GM18861 (cell line): ENCODE data around the gene HEBP2.
A peak's percentile ranks its signal among the peaks of the same experiment; 100 is the strongest.

Experiments used
- ATAC-seq: cut with Tn5 transposase; IDR thresholded peaks from one replicate; pipeline ENCODE4 v1.9.1; 2021; ENCODE audit not compliant: unreplicated experiment

The HEBP2 gene

GRCh38 chr6:138397128-138398122, 6.6 kb upstream of the HEBP2 start:
- ATAC-seq: no peak

- no peak for ATAC-seq
Measured at GRCh38 chr6:138400326-138400725, 3.7 kb upstream of the HEBP2 start.

GRCh38 chr6:138401960-138402837, 1.8 kb upstream of the HEBP2 start:
- no peak for ATAC-seq

- no peak for ATAC-seq
Measured at GRCh38 chr6:138402838-138403187, 1.2 kb upstream of the HEBP2 start.

GRCh38 chr6:138403324-138403800, 661 bp upstream of the HEBP2 start:
- ATAC-seq: peak; percentile 3

- no peak for ATAC-seq
Measured at GRCh38 chr6:138404666-138405337, 779 bp downstream of the HEBP2 start.

GRCh38 chr6:138405816-138406413, 1.9 kb downstream of the HEBP2 start:
- ATAC-seq: no peak

- no peak for ATAC-seq
Measured at GRCh38 chr6:138406443-138406842, 2.4 kb downstream of the HEBP2 start.

- ATAC-seq: no peak
Measured at GRCh38 chr6:138410048-138410735, 6.2 kb downstream of the HEBP2 start.

GRCh38 chr6:138410972-138411880, 7.2 kb downstream of the HEBP2 start:
- peak; percentile 49 for ATAC-seq

GRCh38 chr6:138415125-138415524, 11.1 kb downstream of the HEBP2 start:
- ATAC-seq: no peak

GRCh38 chr6:138416206-138416605, 12.2 kb downstream of the HEBP2 start:
- no peak for ATAC-seq

GRCh38 chr6:138417493-138418117, 13.6 kb downstream of the HEBP2 start:
- ATAC-seq: no peak

GRCh38 chr6:138418118-138418742, 14.2 kb downstream of the HEBP2 start:
- no peak for ATAC-seq

GRCh38 chr6:138419766-138420165, 15.7 kb downstream of the HEBP2 start:
- no peak for ATAC-seq

- ATAC-seq: no peak
Measured at GRCh38 chr6:138420356-138420755, 16.3 kb downstream of the HEBP2 start.

- ATAC-seq: no peak
Measured at GRCh38 chr6:138421089-138421488, 17.1 kb downstream of the HEBP2 start.

GRCh38 chr6:138421608-138422007, 17.6 kb downstream of the HEBP2 start:
- ATAC-seq: no peak
